T47D (cell line): Measurements from ENCODE around the gene DPYD.
A peak's percentile ranks its signal among the peaks of the same experiment; 100 is the strongest.

Experiments used
- DNase-seq, 2 experiments: peaks; one replicate each; pipeline versions ENCODE4 v3.0.0 to v3.0.0-alpha.2; 2011 to 2012; ENCODE audit warnings: low read depth in 1 of 2, low spot score in 1 of 2
- JUND ChIP-seq: IDR thresholded peaks from 2 replicates; pipeline ENCODE4 v1.6.1; 2012; ENCODE audit warnings: low read depth
- in situ Hi-C: cut with HindIII; loops from 2 replicates; pipeline ENCODE4 v1.10.0; 2016; ENCODE audit warnings: low sequenced_read_pairs, low pct_unique_long_range_greater_than_20kb

Gene DPYD

GRCh38 chr1:97092824-97093223 lies 828.0 kb downstream of the DPYD start:
- no peak for TF ChIP-seq JUND
- in situ Hi-C loops, result no loop called here
- DNase-seq, result no peak

GRCh38 chr1:97091679-97092078 lies 829.2 kb downstream of the DPYD start:
- in situ Hi-C loops, result no loop called here
- no peak for TF ChIP-seq JUND
- DNase-seq, result no peak

GRCh38 chr1:97091263-97091662 lies 829.6 kb downstream of the DPYD start:
- no peak for DNase-seq
- in situ Hi-C loops, result no loop called here
- TF ChIP-seq JUND, result no peak

- in situ Hi-C loops, result no loop called here
- no peak for DNase-seq
- no peak for TF ChIP-seq JUND
These were observed 830.1 kb downstream of the DPYD start for GRCh38 chr1:97090725-97091124.

GRCh38 chr1:97089173-97089572 lies 831.7 kb downstream of the DPYD start:
- DNase-seq, result peak in 1 of 2 experiments; percentile 3
- TF ChIP-seq JUND, result no peak
- in situ Hi-C loops, result no loop called here

- in situ Hi-C loops, result no loop called here
- TF ChIP-seq JUND, result no peak
- no peak for DNase-seq
These were observed 832.4 kb downstream of the DPYD start for GRCh38 chr1:97088391-97088790.

GRCh38 chr1:97084546-97084945 lies 836.3 kb downstream of the DPYD start:
- no peak for TF ChIP-seq JUND
- no peak for DNase-seq
- in situ Hi-C loops, result no loop called here

GRCh38 chr1:97082160-97082848 lies 838.5 kb downstream of the DPYD start:
- no peak for DNase-seq
- in situ Hi-C loops, result no loop called here
- TF ChIP-seq JUND, result no peak

- TF ChIP-seq JUND, result no peak
- DNase-seq, result no peak
- in situ Hi-C loops, result no loop called here
These were observed 842.0 kb downstream of the DPYD start for GRCh38 chr1:97078872-97079271.

GRCh38 chr1:97077221-97077620 lies 843.6 kb downstream of the DPYD start:
- in situ Hi-C loops, result no loop called here
- no peak for DNase-seq
- TF ChIP-seq JUND, result no peak

- DNase-seq, result no peak
- no peak for TF ChIP-seq JUND
- in situ Hi-C loops, result no loop called here
These were observed 846.1 kb downstream of the DPYD start for GRCh38 chr1:97074771-97075170.

- in situ Hi-C loops, result no loop called here
- no peak for TF ChIP-seq JUND
- DNase-seq, result no peak
These were observed 846.9 kb downstream of the DPYD start for GRCh38 chr1:97073936-97074335.

- DNase-seq, result no peak
- in situ Hi-C loops, result no loop called here
- TF ChIP-seq JUND, result no peak
These were observed 847.7 kb downstream of the DPYD start for GRCh38 chr1:97073169-97073568.

- TF ChIP-seq JUND, result no peak
- in situ Hi-C loops, result no loop called here
- DNase-seq, result no peak
These were observed 849.7 kb downstream of the DPYD start for GRCh38 chr1:97071173-97071572.
